ENCODE measurements around the gene CPNE9. TPM values are rescaled to one million over a fixed set of nuclear protein-coding genes. Genes with fewer than 3 reads are reported as not detected.

CPNE9 gene
- total RNA-seq, 4 donors from 2014 or later, result 0.54 to 1.6 (median 1.1) TPM

- DNase-seq (ENCODE audit: low spot score in 2 of 2), result no peak
- intact Hi-C loops (cut with DNase I; ENCODE audit: low total_unique reads), result no loop called here
- 93 to 95% methylated on average over 18 of the region's 18 CpGs for WGBS, 2 donors
- no peak for TF ChIP-seq CTCF (IDR thresholded peaks at IDR 0.05)
- no peak for TF ChIP-seq POLR2A (IDR thresholded peaks at IDR 0.05)
- no peak overlapping the region for H3K4me3 ChIP-seq (ENCODE audit: low read depth, poor library complexity, severe bottlenecking)
Measured at GRCh38 chr3:9743548-9743947, 39.9 kb downstream of the CPNE9 start.

- DNase-seq (ENCODE audit: low spot score in 2 of 2), result no peak
- no peak overlapping the region for H3K4me3 ChIP-seq (ENCODE audit: low read depth, poor library complexity, severe bottlenecking)
- intact Hi-C loops (cut with DNase I; ENCODE audit: low total_unique reads), result no loop called here
- 92 to 97% methylated on average over 12 to 13 of the region's 13 CpGs for WGBS, 2 donors
- TF ChIP-seq CTCF (IDR thresholded peaks at IDR 0.05), result no peak
- TF ChIP-seq POLR2A (IDR thresholded peaks at IDR 0.05), result no peak
Measured at GRCh38 chr3:9744162-9744561, 40.5 kb downstream of the CPNE9 start.

- no peak overlapping the region for H3K4me3 ChIP-seq (ENCODE audit: low read depth, poor library complexity, severe bottlenecking)
- no peak for TF ChIP-seq CTCF (IDR thresholded peaks at IDR 0.05)
- no peak for TF ChIP-seq POLR2A (IDR thresholded peaks at IDR 0.05)
- no peak for DNase-seq (ENCODE audit: low spot score in 2 of 2)
- intact Hi-C loops (cut with DNase I; ENCODE audit: low total_unique reads), result no loop called here
- WGBS, 2 donors, result 88 to 97% methylated on average over 12 of the region's 12 CpGs
Measured at GRCh38 chr3:9745521-9745920, 41.9 kb downstream of the CPNE9 start.

- TF ChIP-seq POLR2A (IDR thresholded peaks at IDR 0.05) (no peak), CTCF (IDR thresholded peaks at IDR 0.05) (no peak)
- intact Hi-C loops (cut with DNase I; ENCODE audit: low total_unique reads), result no loop called here
- DNase-seq (ENCODE audit: low spot score in 2 of 2), result no peak
- WGBS, 2 donors, result 65 to 75% methylated on average over 5 of the region's 5 CpGs
- H3K4me3 ChIP-seq (ENCODE audit: low read depth, poor library complexity, severe bottlenecking), result no peak overlapping the region
Measured at GRCh38 chr3:9746330-9746729, 42.7 kb downstream of the CPNE9 start.

- no peak for TF ChIP-seq CTCF (IDR thresholded peaks at IDR 0.05)
- no peak overlapping the region for H3K4me3 ChIP-seq (ENCODE audit: low read depth, poor library complexity, severe bottlenecking)
- intact Hi-C loops (cut with DNase I; ENCODE audit: low total_unique reads), result no loop called here
- DNase-seq (ENCODE audit: low spot score in 2 of 2), result no peak
- WGBS, 2 donors, result 90 to 91% methylated on average over 8 of the region's 8 CpGs
Measured at GRCh38 chr3:9747267-9747666, 43.6 kb downstream of the CPNE9 start.

- TF ChIP-seq CTCF (IDR thresholded peaks at IDR 0.05), result no peak
- no peak for TF ChIP-seq POLR2A (IDR thresholded peaks at IDR 0.05)
- H3K4me3 ChIP-seq (ENCODE audit: low read depth, poor library complexity, severe bottlenecking), result no peak overlapping the region
- intact Hi-C loops (cut with DNase I; ENCODE audit: low total_unique reads), result no loop called here
- no peak for DNase-seq (ENCODE audit: low spot score in 2 of 2)
- 93 to 97% methylated on average over 2 of the region's 2 CpGs for WGBS, 2 donors
Measured at GRCh38 chr3:9748031-9748430, 44.4 kb downstream of the CPNE9 start.
